Measurements from ENCODE around the gene DDX31.
A peak's percentile ranks its signal among the peaks of the same experiment; 100 is the strongest.
"Not testable (repeated sequence)": the region's sequence is repeated elsewhere in the genome, so short reads cannot be mapped to it uniquely, and the experiment has no call there.

Gene DDX31

DNA sequence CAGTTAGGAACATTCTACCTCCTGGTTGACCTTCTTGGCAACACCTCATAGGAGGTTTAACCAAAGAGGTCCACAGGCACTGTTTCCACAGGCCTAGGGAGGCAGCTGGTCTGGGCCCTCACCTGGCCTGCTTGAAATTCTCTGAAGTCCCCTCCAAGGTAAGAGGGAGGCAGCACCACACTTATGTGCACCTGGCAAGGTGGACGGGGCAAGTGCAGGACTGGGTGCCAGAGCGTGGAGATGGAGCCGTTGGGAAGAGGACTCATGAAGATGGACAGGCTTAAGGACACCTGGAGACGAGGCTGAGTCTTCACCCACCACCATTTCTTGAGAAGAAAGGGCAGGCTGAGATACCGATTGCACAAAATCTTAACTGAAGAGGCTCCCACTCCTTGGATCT is 94.0 kb downstream of the DDX31 start:
- DNase-seq, result no peak

DNA sequence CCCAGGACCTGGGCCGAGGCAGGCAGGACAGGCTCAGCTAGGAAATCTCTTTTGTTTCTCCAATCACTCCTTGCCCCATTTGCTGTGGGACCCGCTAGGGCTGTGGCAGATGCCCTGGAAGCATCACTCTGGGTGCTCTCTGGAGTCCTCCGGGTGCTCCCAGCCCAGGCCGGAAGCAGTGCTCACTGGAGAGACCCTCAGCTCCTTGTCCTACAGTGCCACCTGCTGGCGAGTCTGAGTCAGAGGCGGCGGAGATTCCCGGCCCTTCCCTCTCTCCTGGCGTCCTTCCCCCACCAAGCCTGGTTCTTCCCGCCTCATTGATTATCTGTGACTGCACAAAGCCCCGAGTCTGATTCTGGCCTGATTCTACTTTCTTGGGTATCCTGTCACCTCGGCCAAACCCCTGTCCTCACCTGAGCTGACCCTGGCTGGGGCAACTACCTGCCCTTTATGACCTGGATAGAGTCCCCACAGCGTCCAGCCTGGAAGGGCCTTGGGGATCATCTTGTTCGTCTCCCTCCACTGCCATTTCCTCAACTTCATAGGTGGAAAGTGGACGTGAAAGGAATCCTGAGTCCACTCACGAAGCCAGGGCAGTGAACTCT is 94.7 kb downstream of the DDX31 start:
- DNase-seq, result peak; percentile 42 to 67

DNA sequence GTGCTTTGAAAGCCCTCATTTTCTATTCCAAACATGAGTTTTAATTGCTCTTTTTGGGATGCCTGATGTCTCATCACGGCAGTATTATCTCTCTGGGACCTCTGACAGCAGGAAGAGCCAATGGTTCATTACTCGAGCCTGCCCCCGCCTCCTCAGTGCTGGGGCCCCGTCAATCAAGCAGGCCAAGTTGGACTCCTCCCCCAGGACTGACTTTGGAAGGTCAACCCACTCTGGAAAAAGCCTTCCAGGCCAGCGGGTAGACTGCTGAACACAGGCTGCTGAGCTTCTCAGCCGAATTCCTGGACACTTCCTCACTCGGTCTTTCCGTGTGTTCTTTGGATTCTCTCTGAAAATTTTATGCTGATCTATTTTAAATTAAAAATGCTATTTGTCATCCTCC is 96.9 kb downstream of the DDX31 start:
- DNase-seq, result no peak

DNA sequence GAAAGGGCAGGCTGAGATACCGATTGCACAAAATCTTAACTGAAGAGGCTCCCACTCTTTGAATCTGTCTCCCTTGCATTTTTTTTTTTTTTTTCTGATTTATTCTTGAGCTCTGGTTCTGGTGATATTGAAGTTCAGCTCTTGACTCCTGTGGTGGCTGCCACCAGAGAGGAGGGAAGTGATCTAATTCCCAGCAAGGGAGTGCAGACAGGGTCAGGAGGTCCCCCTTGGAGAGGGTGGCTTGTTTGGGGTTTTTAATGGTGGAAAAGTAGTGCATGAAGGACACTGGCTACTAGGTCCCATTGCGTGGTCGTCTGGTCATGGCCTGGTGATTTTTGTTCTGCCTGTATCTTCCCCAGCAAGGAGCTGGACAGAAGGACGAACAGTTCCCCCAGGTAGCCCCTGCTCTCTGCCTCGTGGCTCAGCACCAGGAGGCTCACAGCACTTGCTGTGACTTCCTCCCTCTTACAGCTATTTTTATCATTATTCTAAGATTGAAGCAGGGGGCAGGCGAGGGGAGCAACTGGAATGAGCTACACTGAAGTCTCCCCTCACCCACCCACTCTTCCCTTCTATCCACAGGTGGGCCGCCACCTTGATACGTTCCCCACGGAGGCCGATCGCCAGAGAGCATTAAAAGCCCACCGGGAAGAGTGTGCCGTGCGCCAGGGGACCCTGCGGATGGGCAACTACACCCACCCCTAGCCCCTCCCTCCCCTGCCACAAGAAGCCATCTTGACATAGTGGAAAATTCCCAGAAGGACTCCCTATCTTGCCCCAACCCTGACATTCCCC is 97.8 kb downstream of the DDX31 start:
- DNase-seq, result no peak

DNA sequence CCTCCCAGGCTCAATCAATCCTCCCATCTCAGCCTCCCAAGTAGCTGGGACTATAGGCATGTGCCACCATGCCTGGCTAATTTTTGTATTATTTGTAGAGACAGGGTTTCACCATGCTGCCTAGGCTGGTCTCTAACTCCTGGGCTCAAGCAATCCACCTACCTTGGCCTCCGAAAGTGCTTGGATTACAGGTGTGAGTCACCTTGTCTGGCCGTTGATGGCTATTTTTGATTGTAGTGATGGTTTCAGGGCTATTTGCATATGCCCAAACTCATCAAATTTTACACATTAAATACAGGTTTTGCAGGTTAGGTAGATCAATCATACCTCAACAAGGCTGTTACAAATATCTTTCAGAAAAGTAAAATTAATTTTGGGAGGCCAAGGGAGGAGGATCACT is 101.0 kb downstream of the DDX31 start:
- not testable (repeated sequence) for DNase-seq

DNA sequence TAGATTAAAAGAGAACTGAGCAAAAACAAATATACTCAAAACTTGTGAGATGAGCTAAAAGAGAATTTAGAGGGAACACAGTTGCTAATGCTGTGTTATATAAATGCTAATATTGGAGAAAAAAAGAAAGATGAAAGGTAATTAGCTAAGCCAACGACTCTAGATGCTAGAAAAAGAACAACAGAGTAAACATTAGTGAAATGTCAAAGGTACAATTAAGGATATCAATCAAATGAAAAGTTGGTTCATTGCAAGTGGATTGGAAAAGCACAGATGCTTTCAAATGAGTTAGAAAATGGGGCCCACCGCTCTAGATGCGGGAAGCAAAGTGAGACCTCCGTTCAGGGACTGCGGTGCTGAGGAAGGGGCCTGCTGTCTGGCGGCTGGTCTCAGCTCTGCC is 105.3 kb downstream of the DDX31 start:
- DNase-seq, result no peak

DNA sequence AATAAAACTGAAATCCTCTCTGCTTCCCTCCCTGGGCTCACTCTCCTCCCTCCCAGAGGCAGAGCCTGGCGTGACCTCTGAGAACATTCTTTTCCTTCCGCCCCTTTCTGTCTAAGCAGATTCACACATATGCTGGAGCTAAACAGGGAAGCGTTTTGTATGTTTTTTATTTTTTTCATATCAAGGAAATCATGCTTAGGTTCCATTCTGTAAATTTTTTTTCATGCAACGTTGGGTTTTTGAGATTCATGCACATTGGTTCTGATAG is 107.5 kb downstream of the DDX31 start:
- DNase-seq, result no peak

DNA sequence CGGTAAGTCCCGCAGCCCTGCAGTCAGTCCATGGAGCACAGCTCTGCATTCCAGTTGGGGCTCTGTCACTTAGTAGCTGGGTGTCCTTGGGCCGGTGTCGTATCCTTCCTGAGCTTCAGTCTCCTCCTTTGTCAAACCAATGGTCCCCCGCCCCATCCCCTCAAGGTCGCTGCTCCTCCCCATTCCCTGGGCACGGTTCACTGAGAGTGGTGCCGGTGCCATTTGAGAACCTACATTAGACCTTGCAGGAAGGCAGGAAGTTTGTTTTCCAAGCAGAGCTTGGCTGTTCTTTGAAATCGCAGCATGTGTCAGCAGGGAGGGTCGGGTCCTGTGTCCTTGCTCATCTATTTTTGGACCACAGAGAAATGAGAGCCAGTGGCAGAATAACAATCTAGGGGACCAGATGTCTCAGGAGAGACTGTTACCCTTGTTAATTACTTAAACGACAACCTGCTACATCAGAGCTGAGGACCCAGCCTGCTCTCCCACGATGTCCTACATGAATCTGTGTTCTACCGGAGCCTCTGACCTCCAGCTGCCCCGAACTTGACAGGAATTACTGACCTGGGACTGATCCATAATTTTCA is 109.1 kb downstream of the DDX31 start:
- DNase-seq, result no peak

DNA sequence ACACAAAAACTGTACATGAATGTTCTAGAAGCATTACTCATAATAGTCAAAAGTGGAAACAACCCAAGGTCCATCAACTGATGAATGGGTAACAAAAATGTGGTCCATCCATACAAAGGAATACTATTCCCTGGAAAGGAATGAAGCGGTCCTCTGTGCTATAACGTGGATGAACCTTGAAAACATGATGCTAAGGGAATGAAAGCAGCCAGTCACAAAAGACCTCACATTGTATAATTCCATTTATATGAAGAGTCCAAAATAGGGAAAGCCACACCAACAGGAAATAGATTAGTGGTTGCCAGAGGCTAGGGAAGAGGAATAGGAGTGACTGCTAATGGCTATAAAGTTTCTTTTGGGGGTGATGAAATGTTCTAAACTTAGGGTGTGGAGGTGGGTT is 110.1 kb downstream of the DDX31 start:
- DNase-seq, result no peak

DNA sequence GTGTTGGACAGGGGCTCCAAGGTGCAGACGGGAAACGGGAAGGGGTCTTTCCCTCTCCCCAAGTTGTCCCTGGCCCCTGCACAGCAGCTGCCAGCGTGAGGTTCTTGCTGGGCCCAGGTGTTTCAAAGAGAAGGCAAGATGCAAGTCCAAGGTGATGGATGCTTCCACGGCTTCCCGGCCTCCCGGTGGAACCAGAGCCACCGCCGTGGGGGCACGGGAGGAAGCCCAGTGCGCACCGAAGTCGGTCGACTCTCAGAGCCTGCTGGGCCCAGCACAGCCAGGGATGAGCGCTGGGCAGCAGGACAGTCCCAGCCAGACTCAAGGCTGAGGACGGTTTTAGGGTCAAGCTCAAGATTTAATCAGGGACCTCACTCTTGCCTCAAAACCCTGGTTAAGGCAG is 112.6 kb downstream of the DDX31 start:
- DNase-seq, result no peak

DNA sequence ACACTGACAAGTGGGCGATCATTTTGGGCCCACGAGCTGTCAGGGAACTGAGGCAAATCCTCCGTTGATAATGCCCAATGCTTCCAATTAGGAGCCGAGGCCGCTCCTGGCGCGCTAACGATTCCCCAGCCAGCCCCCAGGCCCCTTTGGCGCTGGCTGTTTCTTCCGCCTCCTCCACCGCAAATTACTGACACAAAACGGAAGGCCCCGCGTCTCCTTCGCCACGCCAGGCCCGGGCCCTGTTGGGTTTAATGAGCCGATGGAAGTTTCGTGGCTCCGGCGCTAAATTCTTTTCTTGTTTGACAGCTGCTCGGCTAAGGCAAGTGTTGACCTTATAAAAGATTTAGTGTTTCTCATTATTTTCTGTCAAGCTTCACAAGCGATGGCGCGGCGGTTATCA is 113.1 kb downstream of the DDX31 start:
- no peak for DNase-seq

DNA sequence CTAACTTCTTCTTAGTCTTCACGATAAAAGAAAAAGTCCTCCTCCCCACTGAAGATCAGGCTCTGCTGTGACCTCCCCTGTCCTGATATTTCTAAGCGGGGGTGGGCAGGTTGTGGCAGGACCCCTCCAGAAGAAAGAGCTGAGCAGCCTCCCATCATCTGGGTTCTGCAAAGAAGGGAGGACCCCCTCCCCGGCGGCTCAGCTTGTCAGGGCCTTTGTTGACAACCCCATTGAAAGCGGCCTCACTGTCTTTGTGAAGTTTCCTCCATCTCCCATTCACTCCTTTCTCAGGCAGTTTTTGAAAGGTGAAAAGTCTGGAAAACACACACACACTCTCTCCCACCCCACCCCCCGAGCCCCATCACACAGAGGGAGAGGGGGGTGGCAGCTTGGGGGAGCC is 113.5 kb downstream of the DDX31 start:
- DNase-seq, result no peak

DNA sequence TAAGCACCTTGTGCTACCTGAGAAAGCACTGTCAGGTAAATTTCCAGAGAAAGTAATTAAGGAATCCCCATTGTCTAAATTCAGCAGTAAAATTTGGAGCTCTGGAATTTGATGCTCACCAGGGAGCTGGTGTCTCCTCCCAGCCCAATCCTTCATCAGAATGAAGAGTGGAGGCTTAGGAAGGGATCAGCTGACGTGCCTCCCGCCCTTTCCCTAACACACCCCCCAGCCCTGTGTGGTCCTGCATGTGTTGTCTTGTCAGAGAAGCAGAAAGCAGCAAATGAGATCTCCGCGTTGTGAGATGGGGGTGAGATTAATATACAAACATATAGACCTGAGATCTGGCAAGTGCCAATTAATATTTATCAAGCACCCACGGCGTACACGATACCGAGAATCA is 114.3 kb downstream of the DDX31 start:
- no peak for DNase-seq

DNA sequence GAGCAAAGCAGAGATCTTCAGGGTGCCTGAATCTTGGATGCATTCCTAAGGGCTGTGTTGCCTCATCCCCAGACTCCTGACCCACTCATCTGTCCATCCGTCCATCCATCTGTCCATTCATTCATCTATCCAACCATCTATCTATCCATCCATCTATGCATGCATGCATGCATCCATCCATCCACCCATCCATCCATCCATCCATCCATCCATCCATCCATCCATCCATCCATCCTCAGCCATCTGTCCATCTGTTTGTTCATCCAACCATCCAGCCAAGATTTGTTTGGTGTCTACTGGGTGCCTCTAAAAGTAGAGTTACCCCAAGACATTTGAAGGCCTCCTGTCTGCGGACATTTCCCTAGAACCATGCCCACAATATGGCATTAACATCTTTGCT is 115.0 kb downstream of the DDX31 start:
- DNase-seq, result no peak

DNA sequence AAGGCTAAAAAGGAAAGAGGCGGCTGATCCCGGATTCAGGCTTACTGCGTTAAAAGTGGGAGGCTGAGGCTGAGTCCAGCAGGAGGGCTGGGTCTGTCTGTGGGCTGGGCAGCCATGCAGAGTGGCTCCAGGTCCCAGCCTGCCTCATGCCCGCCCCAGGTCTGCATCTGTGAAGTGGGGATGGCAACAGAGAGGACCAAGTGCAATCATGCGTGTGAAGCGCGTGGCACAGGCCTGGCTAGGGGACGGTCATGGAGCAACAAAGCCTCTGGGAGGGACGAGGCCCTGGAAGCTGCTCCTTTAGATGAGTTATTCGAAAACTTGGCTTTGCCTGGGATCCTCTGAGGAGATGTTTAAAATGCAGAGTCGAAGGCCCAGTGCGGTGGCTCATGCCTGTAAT is 117.7 kb downstream of the DDX31 start:
- no peak for DNase-seq

DNA sequence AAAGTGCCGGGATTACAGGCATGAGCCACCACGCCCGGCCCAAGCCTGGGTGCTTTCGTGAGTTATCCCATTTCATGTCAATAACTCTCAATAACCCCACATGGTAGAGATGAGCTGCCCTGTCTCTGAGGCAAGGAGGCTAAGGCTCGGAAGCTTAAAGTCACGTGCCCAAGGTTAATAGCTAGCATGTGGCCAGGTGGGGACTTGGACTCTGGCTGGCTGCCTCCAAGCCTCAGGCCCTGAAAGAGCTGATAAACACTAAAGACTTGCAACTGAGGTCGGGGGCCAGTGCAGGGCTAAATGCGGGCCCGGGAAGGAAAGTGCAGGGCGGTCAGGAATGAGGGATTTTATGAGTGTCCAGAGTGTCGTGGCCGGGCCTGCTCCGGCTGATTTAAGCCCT is 118.2 kb downstream of the DDX31 start:
- DNase-seq, result no peak

DNA sequence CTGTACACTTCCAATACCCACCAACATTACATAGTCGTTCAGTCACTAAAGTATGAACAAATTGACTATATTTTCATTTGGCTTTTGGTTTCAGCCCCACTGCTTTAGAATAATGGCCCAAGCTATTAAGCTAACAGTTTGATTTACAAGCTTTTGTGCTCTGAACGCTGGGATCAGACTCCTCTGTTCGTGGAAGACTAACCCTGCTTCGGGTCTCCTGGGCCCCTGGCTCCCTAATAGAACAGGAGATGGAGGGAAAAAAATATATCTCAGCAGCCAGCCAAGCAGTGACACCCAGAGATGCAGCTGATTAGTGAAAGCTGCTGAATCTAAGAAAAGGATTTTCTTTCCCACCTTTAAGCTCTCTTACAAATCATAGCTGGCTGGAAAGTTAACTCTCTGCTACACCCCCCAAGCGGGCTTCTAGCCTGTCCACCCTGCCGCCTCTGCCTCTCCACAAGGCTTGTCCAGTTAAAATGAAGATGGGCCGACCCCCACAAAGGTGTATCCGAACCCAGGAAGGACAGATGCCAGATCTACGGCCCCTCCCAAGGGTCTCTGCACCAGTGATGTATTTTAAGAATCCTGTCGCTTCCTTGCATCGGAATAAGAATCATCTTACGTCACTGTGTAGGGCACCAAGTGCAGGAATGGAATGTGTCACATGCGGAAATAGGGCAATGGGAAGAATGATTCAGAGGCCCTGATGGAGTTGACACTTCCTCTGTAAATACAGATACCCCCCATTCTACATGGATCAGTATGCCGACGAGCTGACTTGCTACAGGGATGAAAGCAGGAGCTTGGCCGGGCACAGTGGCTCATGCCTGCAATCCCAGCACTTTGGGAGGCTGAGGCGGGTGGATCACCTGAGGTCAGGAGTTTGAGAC is 120.8 kb downstream of the DDX31 start:
- DNase-seq, result no peak

DNA sequence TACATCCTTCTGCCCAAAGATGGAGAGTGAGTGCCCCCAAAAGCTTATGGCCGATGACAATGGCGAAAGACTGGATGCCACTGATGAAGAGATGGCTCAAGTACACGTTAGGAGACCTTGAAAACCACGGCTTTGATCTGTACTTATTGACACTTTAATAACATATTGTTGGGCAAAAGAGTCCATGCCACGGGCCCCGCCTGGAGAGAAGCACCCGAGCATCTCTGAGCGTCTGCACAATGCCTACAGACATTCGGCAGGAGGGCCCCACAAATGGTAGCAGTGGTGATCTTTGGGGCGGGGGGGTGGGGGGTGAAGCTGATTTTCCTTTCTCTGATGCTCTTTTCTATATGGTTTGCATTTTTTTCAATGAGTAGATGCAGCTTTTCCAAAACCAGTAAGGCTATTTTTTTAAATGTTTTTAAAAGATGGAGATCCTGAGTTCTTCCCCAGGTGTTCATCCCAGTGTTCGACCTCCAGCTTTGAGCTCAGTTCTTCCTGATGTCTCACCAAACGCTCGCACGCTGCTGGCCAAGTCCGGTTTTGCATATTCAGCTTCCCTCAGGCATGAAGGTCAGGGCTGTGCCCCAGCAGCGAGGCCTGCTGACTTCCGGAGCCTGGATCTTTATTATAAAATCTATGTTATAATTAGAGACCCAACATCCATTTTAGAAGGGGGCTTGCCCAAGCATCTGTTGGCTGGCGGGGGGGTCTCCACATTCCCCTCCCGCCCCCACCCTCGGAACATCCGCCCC is 121.6 kb downstream of the DDX31 start:
- DNase-seq, result no peak

DNA sequence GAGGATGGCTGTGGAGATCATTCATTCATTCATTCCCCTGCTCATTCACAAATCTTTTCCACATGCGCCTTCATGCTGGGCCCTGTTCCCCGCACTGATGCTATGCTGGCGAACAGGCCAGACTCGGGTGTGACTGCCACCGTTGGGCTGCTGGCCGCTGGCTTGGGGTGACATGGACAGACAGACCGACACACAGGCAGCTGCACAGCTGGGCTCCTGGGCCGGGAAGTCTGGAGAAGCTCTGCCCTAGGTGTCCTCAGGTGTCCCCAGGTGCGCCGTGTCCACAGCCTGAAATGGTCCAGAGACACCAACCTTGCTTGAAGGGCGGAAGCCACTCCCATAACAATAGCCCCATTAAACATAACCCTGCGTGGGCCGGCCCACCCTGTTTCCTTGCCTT is 122.3 kb downstream of the DDX31 start:
- no peak for DNase-seq

DNA sequence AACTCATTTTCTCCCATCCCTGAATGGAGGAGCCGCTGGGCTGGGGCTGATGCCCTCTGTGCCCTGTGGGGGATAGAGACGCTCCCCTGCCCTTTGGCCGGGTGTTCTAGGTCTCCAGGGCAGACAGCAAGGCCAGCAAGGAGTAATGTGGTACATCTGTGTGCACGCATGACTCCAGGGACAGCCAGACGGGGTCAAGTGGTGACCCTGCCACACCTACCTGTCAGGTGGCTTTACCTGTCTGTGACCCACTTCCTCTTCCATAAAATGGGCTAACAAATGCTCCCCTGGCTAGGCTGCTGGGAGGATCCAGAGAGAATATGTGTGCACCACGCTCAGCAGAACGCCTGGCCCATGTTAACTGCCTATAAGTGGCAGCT is 122.7 kb downstream of the DDX31 start:
- DNase-seq, result no peak

DNA sequence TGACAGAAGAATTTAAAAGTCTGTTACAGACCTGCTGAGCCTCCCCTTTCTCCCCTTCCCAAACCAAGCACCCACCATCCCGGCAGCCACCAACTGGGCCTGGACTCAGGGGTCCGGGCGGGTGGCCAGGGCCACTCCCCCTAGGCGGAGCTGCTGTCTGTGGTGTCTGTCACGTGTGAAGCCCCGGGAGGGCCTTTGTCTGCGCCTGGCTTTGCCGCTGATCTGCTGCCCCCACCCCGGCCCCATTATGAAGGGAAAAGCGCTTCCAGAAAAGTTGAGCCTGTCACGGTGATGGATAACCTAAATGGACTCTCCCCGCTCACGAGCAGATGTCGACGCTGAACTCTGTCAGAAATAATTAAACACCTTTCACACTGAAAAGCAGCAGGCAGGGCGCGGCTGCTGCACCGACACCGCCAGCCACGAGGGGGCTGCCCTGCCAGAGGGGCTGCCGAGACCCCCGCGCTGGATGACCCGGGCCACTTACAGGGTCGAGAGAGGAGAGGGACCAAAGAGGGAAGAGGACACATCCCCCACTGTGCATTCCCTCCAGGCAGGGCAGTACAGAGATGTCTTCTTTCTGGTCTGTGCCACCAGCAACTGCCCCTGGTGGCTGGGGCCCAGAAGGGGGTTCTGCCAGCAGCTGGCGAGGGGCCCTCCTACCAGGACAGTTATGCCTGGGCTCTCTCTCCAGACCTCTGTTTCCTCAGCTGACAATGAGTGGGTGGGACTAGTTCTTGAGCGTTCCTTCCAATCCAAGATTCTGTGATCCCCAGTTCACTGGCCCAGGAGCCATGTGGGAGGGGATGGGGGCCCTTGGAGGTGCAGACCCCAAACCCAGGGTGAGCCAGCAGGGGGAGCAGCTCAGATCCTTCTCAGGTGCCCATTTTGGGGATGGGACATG is 123.4 kb downstream of the DDX31 start:
- DNase-seq, result no peak

DNA sequence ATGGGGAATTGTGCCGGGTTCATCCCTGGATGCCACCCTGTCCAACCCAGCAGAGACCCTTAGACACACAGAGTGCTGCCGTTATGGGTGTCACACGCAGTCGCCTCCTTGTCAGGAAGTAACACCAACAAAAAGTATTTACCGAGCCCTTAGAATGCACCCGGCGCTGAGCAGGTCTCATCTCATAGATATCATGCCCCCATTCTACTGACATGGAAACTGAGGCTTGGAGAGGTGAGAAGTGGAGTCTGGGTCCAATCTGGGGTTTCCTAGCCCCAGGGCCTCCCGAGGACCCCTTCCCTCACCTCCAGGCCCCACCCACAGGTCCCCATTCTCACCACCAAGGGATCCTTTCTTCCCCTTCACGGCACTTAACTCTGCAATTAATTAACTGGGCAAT is 124.2 kb downstream of the DDX31 start:
- no peak for DNase-seq

All from stimulated activated CD4-positive, alpha-beta T cell treated with anti-CD3 and anti-CD28 coated beads, Interleukin-2, amount 100 ng/mL, for 24 hours (primary cell).